MM.1S (cell line): Measurements from ENCODE around the gene VRK2.

Experiments
- DNase-seq: peaks from one replicate; pipeline ENCODE4 v3.0.0-alpha.2; 2015
- H2AFZ ChIP-seq: fragments of 300-600 bp; sonication (generic); 2 replicates; pipeline ENCODE4 v1.6.0; 2016; ENCODE audit warnings: antibody characterized with exemption, low read length
- H3F3A ChIP-seq: fragments of 300-600 bp; sonication (generic); 2 replicates; pipeline ENCODE4 v1.6.1; 2016; ENCODE audit warnings: mild to moderate bottlenecking, antibody characterized with exemption, low read length, moderate library complexity, mixed read lengths; ENCODE audit not compliant: insufficient read depth
- H3K27ac ChIP-seq: fragments of 300-600 bp; sonication (generic); 2 replicates; pipeline ENCODE4 v1.5.1; 2016; ENCODE audit warnings: mild to moderate bottlenecking, low read length
- H3K27me3 ChIP-seq: fragments of 300-600 bp; sonication (generic); replicated peaks from 2 replicates; pipeline ENCODE4 v1.6.0; 2016; ENCODE audit warnings: low read length; ENCODE audit not compliant: insufficient read depth
- H3K36me3 ChIP-seq: fragments of 300-600 bp; sonication (generic); replicated peaks from 2 replicates; pipeline ENCODE4 v1.6.1; 2016; ENCODE audit warnings: mild to moderate bottlenecking, low read length, mixed read lengths; ENCODE audit not compliant: insufficient read depth
- H3K4me1 ChIP-seq: fragments of 300-600 bp; sonication (generic); 2 replicates; pipeline ENCODE4 v1.6.1; 2016; ENCODE audit warnings: low read length, mixed read lengths
- H3K4me2 ChIP-seq: fragments of 300-600 bp; sonication (generic); 2 replicates; pipeline ENCODE4 v1.6.0; 2016; ENCODE audit warnings: low read depth, low read length
- H3K4me3 ChIP-seq: fragments of 300-600 bp; sonication (generic); 2 replicates; pipeline ENCODE4 v1.5.1; 2016; ENCODE audit warnings: low read length, mixed read lengths
- H3K79me2 ChIP-seq: fragments of 300-600 bp; sonication (generic); 2 replicates; pipeline ENCODE4 v1.6.1; 2016; ENCODE audit warnings: mixed run types, low read length, mixed read lengths
- H3K9ac ChIP-seq: fragments of 300-600 bp; sonication (generic); 2 replicates; pipeline ENCODE4 v1.6.1; 2016; ENCODE audit warnings: low read length, mixed read lengths
- H3K9me2 ChIP-seq: fragments of 300-600 bp; sonication (generic); replicated peaks from 2 replicates; pipeline ENCODE4 v1.6.1; 2016; ENCODE audit warnings: mild to moderate bottlenecking, low read length, mixed read lengths; ENCODE audit not compliant: insufficient read depth
- H3K9me3 ChIP-seq: fragments of 300-600 bp; sonication (generic); replicated peaks from 2 replicates; pipeline ENCODE4 v1.6.1; 2016; ENCODE audit warnings: mild to moderate bottlenecking, low read length, mixed read lengths; ENCODE audit not compliant: insufficient read depth
- H4K20me1 ChIP-seq: fragments of 300-600 bp; sonication (generic); 2 replicates; pipeline ENCODE4 v1.6.1; 2016; ENCODE audit warnings: mild to moderate bottlenecking, low read length, moderate library complexity, mixed read lengths; ENCODE audit not compliant: insufficient read depth
- CTCF ChIP-seq: fragments of 300-600 bp; sonication (generic); IDR thresholded peaks from 2 replicates; pipeline ENCODE4 v1.5.1; 2016; ENCODE audit warnings: antibody characterized with exemption, low read length, mixed read lengths
- EZH2 ChIP-seq: fragments of 300-600 bp; sonication (generic); optimal IDR thresholded peaks from 2 replicates; pipeline ENCODE3; 2017; ENCODE audit warnings: low read depth, mild to moderate bottlenecking, antibody characterized with exemption, low read length, mixed read lengths
- EZH2phosphoT487 ChIP-seq: fragments of 300-600 bp; sonication (generic); IDR thresholded peaks from 2 replicates; pipeline ENCODE4 v1.6.1; 2018; ENCODE audit warnings: antibody characterized with exemption, low read length

The VRK2 gene

GRCh38 chr2:58072102-58072501, 25.5 kb downstream of the VRK2 start:
- no peaks in the 10 kb centered on the region for H3K27me3 ChIP-seq
- no peaks in the 10 kb centered on the region for H3K36me3 ChIP-seq
- no peak for DNase-seq
- H2AFZ ChIP-seq, result no peak overlapping the region
- H3K27ac ChIP-seq, result no peak overlapping the region
- H3K9me2 ChIP-seq, result no peaks in the 10 kb centered on the region
- H3F3A ChIP-seq, result 0 out of 2 replicates have a peak, but pooled peaks cover 4% of the 10 kb centered on the region
- H3K9me3 ChIP-seq, result no peaks in the 10 kb centered on the region
- TF ChIP-seq EZH2phosphoT487, result no peak
- TF ChIP-seq CTCF, result no peak
- no peak overlapping the region for H3K4me3 ChIP-seq
- H3K4me1 ChIP-seq, result peaks cover 9% of the 10 kb centered on the region; the same call in 1 of the 2 replicates
- no peaks in the 10 kb centered on the region for H4K20me1 ChIP-seq
- H3K9ac ChIP-seq, result no peak overlapping the region
- 0 out of 2 replicates have a peak overlapping the region, but pooled peaks have one; percentile 4 for H3K4me2 ChIP-seq
- H3K79me2 ChIP-seq, result no peaks in the 10 kb centered on the region

GRCh38 chr2:58073008-58073407, 26.4 kb downstream of the VRK2 start:
- DNase-seq, result no peak
- Histone ChIP-seq H3K36me3 (no peaks in the 10 kb centered on the region), H3K4me3 (no peak overlapping the region), H2AFZ (no peak overlapping the region), H3K9me2 (no peaks in the 10 kb centered on the region), H3K4me2 (no peak overlapping the region), H3K4me1 (peaks cover 9% of the 10 kb centered on the region; the same call in 1 of the 2 replicates), H3F3A (0 out of 2 replicates have a peak, but pooled peaks cover 4% of the 10 kb centered on the region), H4K20me1 (no peaks in the 10 kb centered on the region), H3K9ac (no peak overlapping the region), H3K27ac (no peak overlapping the region), H3K9me3 (no peaks in the 10 kb centered on the region), H3K79me2 (no peaks in the 10 kb centered on the region), H3K27me3 (no peaks in the 10 kb centered on the region)
- no peak for TF ChIP-seq CTCF
- no peak for TF ChIP-seq EZH2phosphoT487
- no peak for TF ChIP-seq EZH2

- no peaks in the 10 kb centered on the region for H3K79me2 ChIP-seq
- peaks cover 9% of the 10 kb centered on the region; the same call in 1 of the 2 replicates for H3K4me1 ChIP-seq
- no peak overlapping the region for H3K9ac ChIP-seq
- TF ChIP-seq EZH2phosphoT487 (no peak), CTCF (no peak), EZH2 (no peak)
- no peak overlapping the region for H3K27ac ChIP-seq
- no peak overlapping the region for H3K4me2 ChIP-seq
- H3F3A ChIP-seq, result 0 out of 2 replicates have a peak, but pooled peaks cover 4% of the 10 kb centered on the region
- H3K9me2 ChIP-seq, result no peaks in the 10 kb centered on the region
- H3K27me3 ChIP-seq, result no peaks in the 10 kb centered on the region
- DNase-seq, result no peak
- H3K9me3 ChIP-seq, result no peaks in the 10 kb centered on the region
- H3K4me3 ChIP-seq, result no peak overlapping the region
- no peaks in the 10 kb centered on the region for H3K36me3 ChIP-seq
- H2AFZ ChIP-seq, result no peak overlapping the region
- no peaks in the 10 kb centered on the region for H4K20me1 ChIP-seq
Measured at GRCh38 chr2:58073751-58074150, 27.1 kb downstream of the VRK2 start.
